ENCODE results near the gene IRF2BP1.

Gene IRF2BP1

DNA sequence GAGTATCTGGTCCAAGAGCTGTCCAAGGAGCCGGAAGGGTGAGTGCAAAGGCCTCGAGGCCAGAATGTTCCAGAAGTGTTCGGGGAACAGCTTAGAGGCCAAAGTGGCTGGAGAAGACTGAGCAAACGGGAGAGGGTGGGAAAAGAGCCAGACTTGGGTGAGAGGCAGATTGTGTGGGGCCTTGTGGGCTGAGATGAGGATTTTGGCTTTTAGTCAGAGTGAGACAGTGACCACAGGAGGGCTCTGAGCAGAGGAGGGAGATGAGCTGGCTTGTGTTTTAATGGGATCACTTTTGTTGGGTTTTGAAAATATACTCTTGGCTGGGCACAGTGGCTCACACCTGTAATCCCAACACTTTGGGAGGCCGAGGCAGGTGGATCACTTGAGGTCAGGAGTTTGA lies 23.0 kb upstream of the IRF2BP1 start:
- H3K4me3 ChIP-seq, result no peak overlapping the region
- TF ChIP-seq, protein P1, sequence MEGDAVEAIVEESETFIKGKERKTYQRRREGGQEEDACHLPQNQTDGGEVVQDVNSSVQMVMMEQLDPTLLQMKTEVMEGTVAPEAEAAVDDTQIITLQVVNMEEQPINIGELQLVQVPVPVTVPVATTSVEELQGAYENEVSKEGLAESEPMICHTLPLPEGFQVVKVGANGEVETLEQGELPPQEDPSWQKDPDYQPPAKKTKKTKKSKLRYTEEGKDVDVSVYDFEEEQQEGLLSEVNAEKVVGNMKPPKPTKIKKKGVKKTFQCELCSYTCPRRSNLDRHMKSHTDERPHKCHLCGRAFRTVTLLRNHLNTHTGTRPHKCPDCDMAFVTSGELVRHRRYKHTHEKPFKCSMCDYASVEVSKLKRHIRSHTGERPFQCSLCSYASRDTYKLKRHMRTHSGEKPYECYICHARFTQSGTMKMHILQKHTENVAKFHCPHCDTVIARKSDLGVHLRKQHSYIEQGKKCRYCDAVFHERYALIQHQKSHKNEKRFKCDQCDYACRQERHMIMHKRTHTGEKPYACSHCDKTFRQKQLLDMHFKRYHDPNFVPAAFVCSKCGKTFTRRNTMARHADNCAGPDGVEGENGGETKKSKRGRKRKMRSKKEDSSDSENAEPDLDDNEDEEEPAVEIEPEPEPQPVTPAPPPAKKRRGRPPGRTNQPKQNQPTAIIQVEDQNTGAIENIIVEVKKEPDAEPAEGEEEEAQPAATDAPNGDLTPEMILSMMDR (IDR thresholded peaks at IDR 0.05), result no peak
- intact Hi-C loops (cut with DNase I; ENCODE audit: low total_unique reads), result no loop called here
- DNase-seq, result no peak
- H3K9me3 ChIP-seq, result no peaks in the 10 kb centered on the region
- H3K27ac ChIP-seq, result no peak overlapping the region
- H3K27me3 ChIP-seq, result peaks cover 0 to 36% of the 10 kb centered on the region in 2 donors
- H3K36me3 ChIP-seq, result no peaks in the 10 kb centered on the region
- H3K4me1 ChIP-seq, result no peaks in the 10 kb centered on the region

DNA sequence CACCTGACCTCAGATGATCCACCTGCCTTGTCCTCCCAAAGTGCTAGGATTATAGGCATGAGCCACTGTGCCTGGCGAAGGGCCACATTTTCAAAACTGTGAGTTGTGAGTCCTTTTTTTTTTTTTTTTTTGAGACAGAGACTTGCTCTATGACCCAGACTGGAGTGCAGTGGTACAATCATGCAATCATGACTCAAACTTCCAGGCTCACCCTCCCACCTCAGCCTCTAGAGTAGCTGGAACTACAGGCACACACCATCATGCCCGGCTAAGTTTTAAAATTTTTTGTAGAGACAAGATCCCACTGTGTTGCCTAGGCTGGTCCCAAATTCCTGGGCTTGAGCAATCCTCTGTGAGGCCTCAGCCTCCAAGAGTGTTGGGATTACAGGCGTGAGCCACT lies 20.3 kb upstream of the IRF2BP1 start:
- intact Hi-C loops (cut with DNase I; ENCODE audit: low total_unique reads), result no loop called here
- peaks cover 0 to 8% of the 10 kb centered on the region in 2 donors for H3K27me3 ChIP-seq
- no peak overlapping the region for H3K27ac ChIP-seq
- no peak for DNase-seq
- no peak overlapping the region for H3K4me3 ChIP-seq
- TF ChIP-seq, protein P1 (IDR thresholded peaks at IDR 0.05), result no peak
- H3K36me3 ChIP-seq, result no peaks in the 10 kb centered on the region
- peaks cover 0 to 12% (median 8%) of the 10 kb centered on the region in 4 donors for H3K4me1 ChIP-seq
- no peaks in the 10 kb centered on the region for H3K9me3 ChIP-seq

DNA sequence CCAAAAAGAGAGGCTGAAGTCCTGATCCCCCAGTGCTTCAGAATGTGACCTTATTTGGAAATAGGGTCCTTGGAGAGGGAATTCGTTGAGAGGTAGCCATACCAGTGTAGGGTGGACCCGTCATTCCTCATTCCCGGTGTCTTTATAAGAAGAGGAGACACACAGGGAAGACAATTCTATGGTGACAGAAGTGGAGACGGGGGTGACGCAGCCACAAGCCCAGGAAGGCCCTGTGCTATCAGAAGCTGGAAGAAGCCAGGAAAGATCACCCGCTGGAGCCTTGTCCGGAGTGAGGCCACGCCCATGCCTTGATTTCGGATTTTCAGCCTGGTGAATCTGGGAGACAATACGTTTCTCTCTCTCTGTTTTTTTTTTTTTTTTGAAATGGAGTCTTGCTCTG lies 19.1 kb upstream of the IRF2BP1 start:
- H3K36me3 ChIP-seq, result no peaks in the 10 kb centered on the region
- TF ChIP-seq, protein P1 (IDR thresholded peaks at IDR 0.05), result no peak
- H3K4me3 ChIP-seq, result no peak overlapping the region
- DNase-seq, result no peak
- H3K4me1 ChIP-seq, result peaks cover 0 to 23% (median 14%) of the 10 kb centered on the region in 4 donors
- intact Hi-C loops (cut with DNase I; ENCODE audit: low total_unique reads), result no loop called here
- no peak overlapping the region for H3K27ac ChIP-seq
- H3K9me3 ChIP-seq, result no peaks in the 10 kb centered on the region
- peaks cover 0 to 2% of the 10 kb centered on the region in 2 donors for H3K27me3 ChIP-seq

DNA sequence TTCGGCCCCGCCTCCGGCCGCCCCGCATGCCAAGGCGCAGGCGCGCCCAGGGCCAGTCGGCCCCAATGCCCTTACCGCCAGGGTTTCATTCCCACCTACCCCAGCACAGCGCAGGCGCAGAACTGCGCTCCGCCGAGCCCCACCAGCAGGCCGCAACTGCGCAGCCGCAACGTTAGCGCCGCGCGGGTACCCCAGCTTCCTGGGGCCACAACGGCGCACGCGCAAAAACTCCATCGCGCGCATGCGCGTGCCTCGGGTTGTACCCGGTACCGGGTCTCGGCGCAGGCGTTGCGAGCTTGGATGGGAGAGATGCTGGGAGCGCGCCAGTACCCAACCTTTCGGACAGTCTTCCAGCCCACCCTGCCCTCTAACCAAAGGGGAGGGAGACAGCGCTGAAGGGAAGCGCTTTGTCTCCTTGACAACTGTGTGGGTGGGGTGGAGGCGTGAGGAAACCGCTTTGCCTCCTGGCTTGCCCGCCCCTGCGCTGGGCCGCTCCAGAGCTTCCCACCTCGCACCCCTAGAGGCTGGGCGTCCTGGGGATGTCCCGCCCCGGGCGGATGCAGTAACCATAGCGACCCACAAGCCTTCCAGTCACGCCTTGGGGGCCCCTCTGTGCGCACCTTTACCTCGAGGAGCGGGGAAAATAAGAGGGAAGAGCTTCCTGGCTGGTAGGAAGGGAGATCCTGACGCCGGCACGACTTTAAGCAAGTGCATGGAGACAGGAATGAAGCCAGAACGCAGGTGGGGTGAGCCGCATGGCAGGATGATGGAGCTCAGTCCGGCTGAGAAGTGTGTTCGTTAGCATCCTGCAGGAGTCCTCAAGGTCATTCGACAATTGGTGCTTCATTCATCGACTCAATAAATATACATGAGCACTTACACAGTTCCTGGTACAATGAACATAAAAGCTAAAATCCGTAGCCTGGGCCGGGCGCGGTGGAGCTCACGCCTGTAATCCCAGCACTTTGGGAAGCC lies 17.0 kb upstream of the IRF2BP1 start:
- Histone ChIP-seq H3K9me3 (no peaks in the 10 kb centered on the region), H3K27ac (peak overlapping the region; percentile 71 to 76), H3K4me3 (peak overlapping the region; percentile 70 to 78), H3K36me3 (peaks cover 6 to 19% (median 17%) of the 10 kb centered on the region in 3 donors), H3K4me1 (peaks cover 0 to 25% (median 14%) of the 10 kb centered on the region in 4 donors), H3K27me3 (no peaks in the 10 kb centered on the region)
- intact Hi-C loops (cut with DNase I; ENCODE audit: low total_unique reads), result no loop called here
- peak; percentile 95 to 99 for DNase-seq
- TF ChIP-seq, protein P1 (IDR thresholded peaks at IDR 0.05), result peak in 1 of 2 experiments; percentile 20

DNA sequence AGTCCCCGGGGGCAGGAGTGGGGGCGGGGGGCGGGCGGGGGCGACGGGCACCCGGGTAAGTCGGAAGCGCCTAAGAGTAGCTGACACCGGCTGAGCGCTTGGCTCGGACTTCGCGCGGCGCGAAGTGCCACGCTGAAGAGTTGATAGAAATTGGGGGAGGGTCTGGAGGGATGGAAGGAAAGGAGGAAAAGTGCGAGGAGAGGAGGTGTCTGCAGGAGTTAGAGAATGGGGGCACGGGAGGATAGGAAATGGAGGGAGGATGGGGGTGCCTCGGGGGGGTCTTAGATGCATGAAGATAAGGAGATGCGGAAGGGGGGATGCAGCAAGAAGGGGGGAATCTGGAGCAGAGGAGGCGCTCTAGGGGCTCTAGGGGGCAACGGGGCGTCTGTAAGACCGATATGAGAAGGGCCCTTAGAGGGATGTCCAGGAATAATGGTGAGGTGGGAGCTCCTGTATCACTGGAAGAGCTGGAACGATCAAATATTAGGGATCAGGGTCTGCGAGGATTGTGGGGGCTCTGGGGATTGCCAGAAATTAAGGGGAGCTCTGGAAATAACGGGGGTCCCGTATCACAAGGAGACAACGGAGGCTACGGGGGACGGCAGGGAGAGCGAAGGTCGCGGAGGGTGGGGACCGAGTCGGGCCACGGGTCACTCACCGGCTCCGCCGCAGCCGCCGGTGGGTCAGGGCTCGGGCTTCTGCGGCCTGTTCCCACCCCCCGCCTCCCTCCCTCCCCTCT lies 16.1 kb upstream of the IRF2BP1 start, which contains the start of gene MYPOP:
Gene MYPOP, minus strand, starts transcription at position 702 of the 739 bp plus-strand sequence. CDS start 840 bp downstream, outside the sequence.
- intact Hi-C loops (cut with DNase I; ENCODE audit: low total_unique reads), result no loop called here
- TF ChIP-seq, protein P1 (IDR thresholded peaks at IDR 0.05), result no peak
- H3K27me3 ChIP-seq, result no peaks in the 10 kb centered on the region
- H3K4me3 ChIP-seq, result peak within 1 kb of the TSS; percentile 70 to 78
- H3K27ac ChIP-seq, result peak within 1 kb of the TSS; percentile 71 to 76
- no peak for DNase-seq
- no peaks in the 10 kb centered on the region for H3K9me3 ChIP-seq
- peaks cover 6 to 26% (median 21%) of the 10 kb centered on the region in 3 donors for H3K36me3 ChIP-seq
- H3K4me1 ChIP-seq, result peaks cover 0 to 25% (median 14%) of the 10 kb centered on the region in 4 donors
